Right lung (tissue), 5 donors: ENCODE measurements around the gene FKBP14. TPM values are rescaled to one million over a fixed set of nuclear protein-coding genes. Genes with fewer than 3 reads are reported as not detected.

Source experiments
- DNase-seq, 2 donors: peaks; one replicate each; pipeline ENCODE4 v3.0.0-alpha.2; 2013
- polyA plus RNA-seq, 5 donors: library from polyadenylated mRNA; unstranded; fragments of 120-200 nt; gene quantifications; one replicate each; pipeline versions ENCODE4 v1.2.1 to v1.2.3, GENCODE V29; 2013; ENCODE audit warnings: inconsistent platforms in 1 of 5, low replicate concordance in 1 of 5; ENCODE audit not compliant: insufficient read length in 5 of 5, insufficient read depth in 1 of 5

The FKBP14 gene
- polyA plus RNA-seq, 5 donors, result 27.5 to 37.3 (median 33.9) TPM

DNA sequence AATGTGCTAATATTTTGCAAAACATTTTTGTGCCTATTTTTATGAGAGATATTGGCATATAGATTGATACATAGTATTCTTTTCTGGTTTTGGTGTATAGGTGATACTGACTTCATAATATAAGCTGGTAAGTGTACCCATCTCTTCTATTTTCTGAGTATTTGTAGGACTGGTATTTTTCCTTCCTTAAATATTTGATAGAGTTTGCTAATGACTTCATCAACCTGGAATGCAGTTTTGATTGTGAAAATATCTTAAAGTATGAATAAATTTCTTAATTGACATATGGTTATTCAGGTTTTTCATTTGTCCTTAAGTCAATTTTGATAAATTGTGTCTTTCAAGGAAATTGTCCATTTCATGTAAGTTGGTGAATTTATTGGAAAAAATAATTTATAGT lies 30.9 kb downstream of the FKBP14 start:
- DNase-seq, result no peak

DNA sequence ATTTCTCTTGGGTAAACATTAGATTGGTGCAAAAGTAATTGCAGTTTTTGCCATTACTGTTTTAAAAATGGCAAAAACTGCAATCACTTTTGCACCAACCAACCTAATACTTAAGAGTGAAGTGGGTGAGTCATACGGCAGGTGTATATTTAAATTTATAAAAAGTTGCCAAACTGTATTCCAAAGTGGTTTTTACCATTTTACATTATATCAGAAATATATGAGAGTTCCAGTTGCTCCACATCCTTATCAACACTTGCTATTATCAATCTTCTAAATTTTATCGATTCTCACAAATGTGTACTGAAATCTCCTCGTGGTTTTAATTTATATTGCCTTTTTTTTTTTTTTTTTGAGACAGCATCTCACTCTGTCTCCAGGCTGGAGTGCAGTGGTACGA lies 33.4 kb downstream of the FKBP14 start:
- DNase-seq, result no peak

DNA sequence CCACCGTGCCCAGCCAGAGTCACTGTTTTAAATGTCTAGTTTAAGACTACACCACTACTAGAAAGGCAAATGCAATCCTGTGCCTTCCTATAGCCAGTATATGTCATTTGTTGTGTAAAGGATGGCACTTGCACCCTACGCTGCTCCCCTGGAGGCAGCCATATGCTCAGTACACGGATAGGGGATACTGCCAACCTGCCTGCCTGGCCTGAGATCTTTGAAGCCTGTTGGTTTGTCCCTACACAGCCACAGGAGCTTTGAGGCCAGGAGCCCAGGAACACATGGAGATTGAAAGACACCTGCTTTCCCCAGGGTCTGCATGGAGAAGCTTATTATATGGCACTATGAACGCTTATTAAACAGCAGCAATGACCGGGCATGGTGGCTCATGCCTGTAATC lies 34.6 kb downstream of the FKBP14 start:
- DNase-seq, result no peak

DNA sequence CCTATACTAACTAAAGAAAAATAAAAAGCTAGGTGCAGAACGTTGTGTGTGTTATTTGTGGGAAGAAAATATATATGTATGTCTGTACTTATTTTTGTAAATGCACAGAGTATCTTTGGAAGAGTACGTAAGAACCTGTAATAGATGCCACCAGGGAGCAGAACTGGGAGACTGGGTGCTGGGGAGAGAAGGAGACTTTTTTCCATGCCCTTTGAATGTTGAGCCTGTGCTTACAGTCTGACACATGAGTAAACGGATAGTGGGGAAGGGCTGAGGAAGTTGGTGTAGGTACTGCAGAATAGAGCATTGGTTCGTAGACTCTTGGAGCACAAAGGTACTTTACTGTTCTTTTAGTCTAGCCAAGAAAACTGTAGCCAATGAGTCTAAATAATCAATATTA lies 35.6 kb downstream of the FKBP14 start:
- no peak for DNase-seq

DNA sequence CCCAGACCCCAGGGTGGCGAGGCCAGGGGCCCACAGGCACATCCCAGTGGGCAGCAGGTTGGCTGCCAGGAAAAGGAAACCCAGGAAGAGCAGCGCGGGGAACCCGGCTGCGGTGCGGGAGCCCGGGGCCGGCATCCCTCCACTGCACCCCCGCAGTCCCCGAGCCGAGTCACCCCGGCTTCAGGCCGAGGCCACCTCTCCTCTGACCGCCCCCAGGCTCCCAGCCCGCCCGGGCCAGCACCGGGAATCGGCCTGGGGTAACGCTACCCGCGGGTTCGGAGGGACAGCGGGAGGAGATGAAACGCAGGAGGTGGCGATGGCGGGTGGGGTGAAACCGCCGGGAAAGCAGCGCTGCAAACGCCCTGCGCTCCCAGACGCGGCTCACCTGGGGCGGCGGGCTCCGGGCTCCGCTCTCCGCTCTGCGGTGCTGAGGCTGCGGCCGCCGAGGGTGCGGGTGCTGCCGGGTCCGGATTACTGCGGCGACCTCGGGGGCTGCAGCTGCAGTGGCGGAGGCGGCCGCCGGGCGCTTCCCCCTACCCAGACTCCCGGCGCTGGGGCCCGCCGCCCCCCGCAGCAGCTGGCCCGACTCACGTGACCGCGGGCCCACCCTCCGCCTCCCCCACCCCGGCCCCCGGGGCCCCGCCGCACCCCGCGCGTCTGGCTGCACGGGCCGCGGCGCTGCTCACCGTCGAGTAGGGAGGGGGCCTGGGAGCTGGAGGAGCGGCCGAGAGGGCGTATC lies 37.1 kb downstream of the FKBP14 start, which contains the start of gene SCRN1:
Gene SCRN1, minus strand, starts transcription at position 545 of the 739 bp plus-strand sequence. CDS start 20,734 bp downstream, outside the sequence.
- DNase-seq, result peak; percentile 36 to 45

DNA sequence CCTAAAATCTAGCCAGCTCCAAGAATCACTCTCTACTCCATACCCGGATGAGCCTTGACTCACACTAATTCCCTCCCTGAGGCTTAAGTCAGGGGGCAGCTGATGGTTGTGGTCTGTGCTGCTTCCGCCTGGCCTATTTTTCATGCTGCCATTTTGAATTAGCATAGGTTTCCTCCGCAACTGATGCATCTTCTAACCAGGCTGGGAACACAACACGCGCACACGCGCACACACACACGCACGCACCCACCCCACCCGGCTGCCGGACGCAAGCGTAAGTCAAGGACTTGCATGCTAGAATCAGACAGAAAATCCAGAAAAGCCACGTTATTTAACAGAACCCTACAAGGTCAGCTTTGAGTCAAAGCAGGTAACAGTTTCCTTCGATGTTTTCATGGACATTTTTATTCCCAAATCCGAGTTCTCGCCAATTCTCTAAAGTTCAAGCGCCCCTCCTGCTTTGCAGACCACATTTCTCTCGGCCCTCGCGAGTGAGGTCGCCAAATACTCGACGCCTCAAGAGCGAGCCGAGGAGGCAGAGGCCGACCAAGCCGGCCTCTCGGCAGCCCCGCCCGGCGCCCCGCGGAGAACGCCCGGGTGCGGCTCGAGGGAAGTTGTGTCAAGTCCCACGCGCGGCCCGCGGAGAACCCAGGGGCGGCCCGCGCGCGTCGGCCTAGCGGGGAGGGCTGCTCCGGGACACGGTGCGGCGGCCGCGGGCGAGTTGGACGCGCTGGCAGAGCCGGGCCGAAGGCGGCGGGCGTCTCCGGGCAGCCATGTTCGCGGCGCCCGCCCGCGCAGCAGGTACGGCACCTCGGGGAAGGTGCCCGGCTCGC lies 37.9 kb downstream of the FKBP14 start:
- peak; percentile 42 to 45 for DNase-seq

DNA sequence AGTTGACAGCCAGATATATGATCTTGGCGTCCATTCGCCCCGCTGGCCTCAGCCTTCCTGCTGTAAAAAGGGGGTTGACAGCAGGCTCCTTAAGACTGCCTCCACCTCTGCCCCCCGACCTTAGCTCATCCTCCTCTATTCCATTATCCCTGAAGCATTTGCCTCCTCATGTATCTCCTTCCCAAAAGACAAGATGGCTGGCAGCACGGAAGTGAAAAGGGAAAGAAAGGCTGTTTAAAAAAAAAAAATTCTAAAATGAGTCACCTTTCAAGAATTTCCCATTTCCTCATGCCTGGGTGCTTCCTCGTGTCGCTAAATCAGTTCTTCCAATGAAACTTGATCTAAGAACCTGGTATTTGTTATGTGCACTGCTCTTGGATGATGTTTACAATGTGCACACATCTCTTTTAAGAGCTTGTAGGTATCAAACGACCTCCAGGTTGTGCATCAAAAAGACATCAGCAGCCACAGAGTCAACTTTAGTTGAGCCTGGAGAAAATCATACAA lies 38.6 kb downstream of the FKBP14 start:
- DNase-seq, result no peak

DNA sequence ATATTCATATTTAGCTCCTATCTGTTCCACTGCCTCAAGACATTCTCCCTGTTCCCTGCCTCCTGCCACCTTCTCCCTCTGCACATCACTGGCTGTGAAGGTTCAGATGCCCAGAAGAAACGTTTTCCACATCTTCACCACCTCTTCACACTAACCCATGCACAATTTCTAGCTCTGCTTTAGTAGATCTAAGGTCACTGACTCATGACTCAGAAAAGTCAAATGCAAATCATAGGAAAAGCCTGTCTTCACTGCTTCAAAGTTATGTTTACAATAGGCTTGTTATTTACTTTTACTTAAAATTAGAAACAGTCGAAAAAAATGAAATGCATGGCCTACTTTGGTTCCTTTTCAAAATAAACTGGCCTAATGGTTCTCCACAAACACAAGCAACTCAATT lies 39.4 kb downstream of the FKBP14 start:
- DNase-seq, result no peak

DNA sequence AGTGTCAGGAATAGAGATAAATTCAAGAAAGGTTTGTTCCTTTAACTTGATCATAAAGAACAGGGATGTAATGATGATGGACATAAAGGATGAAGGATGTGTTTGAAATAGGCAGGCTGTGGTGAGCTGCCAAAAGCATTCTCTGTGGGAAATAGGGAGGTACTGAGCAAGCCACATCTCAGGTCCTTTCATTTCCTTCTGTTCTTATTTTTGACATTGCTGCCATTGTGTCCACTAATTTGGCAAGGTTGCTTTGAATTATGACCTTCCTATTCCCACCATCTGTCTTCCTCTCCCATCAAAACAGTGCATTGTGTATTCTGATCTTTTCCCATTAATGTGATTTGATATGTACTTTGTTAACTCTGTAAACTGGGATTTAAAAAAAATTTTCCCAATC lies 46.4 kb downstream of the FKBP14 start:
- DNase-seq, result no peak

DNA sequence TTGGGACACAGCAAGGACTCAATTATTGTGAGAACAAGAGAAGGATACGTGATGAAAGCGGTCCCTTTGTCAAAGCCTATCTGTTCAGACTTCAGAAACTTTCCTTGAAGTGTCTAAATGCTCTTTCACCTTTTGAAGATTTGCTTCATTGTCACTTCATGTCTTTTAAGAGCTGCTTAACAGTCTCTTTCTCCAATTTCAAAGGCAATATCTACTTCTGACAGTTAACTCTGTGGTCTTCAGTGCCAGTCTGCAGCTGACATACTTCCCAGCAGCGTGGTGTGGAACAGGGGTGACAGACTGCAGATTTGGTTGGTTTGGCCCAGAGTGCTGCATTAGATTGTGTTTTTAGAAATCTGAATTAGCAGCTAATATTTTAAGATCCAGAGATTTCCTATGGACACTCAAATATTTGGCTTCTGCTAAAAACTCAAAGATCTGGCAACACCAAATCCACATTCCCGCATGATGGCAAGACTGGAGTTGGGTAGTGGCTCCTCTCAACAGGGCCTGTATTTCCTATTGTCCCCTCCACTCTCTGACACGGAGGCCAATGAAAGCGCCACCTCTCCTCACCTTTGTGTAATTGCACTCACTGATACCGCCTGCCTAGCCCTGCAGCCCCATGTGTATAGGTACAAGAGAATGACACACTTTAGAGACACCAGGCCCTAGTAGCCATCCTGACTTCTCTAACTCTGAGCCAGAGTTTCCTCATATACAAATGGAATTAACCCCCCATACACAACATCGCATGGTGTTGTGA lies 48.4 kb downstream of the FKBP14 start:
- no peak for DNase-seq

DNA sequence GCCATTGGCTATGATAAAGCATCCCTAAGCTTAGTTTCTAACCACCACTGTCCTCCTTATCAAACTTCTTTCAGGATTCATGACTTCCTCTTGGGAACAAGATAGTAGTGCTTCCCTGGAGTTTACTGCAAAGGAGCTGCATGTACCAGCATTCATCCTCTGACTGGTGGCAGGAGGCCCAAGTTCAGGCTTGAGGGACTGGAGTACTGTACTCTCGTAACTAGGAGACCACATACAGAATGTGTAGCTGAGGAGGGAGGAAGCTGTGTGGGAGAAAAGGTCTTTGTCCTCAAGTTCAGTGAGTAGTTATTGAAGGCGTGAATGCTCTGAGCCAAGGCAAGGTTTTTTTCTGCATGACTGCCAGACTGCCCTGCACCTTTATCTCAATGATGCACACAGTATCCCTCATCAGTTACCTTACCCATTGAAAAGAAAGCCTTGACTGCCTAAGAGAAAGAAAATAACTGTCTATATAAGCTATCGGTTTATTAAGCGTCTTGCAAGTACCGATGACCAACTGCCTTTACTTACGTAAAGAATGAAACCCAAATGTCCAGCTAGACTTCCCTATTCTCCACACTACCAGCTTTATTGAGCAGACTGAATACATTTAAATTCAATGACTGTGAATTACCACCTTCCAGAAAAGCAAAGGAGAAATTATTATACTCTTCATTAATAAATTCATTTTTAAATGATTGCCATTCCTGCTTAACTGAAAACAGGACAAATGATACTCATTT lies 49.7 kb downstream of the FKBP14 start:
- peak; percentile 31 to 40 for DNase-seq

DNA sequence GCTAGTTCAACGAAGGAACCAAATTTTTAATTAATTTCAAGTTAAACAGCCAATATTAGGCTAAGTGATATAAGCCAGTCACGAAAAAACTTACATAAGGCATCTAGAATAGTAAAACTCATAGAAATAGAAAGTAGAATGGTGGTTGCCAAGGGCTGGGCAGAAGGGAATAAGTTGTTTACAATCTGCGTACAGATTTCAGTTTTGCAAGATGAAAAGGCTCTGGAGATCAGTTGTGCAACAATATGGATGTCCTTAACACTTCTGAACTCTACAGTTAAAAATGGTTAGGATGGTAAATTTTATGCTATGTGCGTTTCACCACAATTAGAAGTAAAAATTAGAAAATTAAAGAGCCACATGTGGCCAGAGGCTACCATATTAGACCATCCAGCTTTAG lies 50.2 kb downstream of the FKBP14 start:
- DNase-seq, result peak; percentile 57 to 63

DNA sequence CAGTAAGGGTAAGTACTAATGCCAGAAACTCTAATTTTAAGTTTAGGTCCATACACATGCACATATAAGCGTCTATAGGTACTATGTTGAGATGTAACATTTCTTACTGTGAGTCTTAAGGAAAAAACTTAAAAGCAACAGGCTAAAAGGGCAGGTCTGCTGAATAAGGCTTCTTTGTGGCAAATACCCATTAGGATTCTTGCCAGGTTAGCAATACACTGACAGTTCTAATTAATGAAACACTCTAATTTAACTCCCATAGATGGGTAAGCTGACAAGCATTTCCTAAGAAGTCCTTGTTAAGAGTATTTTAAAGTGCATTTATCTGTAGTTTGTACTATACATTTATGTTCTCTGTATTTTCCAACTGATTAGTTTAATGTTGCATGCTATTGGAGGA lies 50.9 kb downstream of the FKBP14 start:
- DNase-seq, result no peak

DNA sequence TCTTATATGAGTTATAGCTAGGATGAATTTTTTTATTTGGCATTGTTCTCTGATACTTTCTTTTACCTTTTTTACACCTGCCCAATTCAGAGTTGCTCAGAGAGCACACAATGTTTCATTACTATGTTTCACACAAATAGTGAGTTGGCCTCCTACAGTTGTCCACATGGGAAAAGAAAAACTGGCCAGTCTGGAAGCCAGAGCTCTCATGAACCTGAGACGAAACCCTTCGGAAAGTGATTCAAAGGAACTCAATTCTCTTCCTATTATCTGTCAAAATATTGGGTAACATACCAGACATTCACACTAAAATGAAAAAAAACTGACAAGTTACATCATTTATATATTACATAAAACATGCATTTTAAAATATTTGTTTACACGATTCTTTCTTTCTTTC lies 52.2 kb downstream of the FKBP14 start:
- no peak for DNase-seq

DNA sequence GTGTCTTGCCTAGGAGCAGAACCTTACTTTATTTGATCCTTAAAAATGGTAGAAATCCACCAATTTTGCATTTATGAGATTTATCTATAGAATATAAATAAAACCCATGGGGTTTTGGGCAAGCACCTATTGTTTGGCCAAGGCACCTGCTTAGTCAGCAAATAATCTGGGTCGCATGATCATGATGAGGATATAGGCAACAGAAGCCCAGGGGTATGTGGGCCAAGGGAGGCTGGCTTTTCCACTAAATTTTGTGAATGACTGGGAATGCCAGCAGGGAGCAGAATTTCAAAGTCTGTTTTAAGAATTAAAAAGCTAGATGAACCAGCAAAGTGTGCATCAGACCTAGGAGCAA lies 54.2 kb downstream of the FKBP14 start:
- DNase-seq, result no peak

DNA sequence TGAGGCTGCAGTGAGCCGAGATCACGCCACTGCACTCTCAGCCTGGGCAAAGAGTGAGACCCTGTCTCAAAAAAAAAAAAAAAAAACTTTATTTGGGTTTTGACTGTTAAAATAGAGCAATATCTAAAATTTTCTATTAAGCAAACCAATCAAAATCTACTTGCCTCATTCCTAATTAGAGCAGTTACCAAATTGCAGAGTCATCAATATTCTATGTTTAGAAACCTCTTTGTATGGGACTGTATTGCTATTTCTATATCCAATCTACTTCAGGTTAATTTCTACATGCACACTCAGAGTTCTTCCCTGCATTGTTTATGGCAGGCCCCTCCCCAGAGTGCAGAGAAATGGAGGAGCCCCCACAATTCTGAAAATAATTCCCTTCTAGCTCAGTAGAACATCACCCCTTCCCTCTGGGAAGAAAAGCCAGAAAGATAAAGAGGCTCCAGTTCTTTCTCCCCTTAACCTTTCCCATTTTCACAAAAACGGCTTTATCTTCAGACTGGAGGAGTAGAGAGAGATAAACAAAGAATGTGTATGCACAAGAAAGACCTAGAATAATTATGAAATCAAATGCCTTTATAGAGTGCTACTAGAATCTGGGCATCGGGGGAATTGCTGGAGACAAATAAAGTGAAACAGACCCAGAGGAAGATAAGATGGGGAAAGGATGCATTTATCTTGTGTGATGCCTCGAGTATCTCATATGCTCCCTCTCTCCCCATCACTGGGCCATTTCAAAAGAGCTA lies 54.8 kb downstream of the FKBP14 start:
- DNase-seq, result no peak

DNA sequence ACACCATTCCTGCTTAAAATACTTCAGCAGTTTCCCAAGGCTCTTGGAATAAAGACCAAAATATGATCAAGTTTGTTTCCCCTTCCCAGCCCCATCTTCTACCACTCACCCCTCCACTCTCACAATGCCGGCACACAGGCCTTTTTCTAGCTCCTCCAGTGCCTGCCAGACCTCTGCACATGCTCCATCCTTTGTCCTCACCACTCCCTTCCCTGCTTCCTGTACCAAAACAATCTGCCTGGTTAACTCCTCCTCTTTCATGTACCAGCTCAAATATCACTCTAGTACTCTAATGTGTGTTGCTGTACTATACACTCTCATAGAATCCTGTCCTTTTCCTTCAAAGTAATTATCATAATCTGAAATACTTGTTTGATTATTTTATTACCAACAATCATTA lies 56.3 kb downstream of the FKBP14 start:
- DNase-seq, result no peak

DNA sequence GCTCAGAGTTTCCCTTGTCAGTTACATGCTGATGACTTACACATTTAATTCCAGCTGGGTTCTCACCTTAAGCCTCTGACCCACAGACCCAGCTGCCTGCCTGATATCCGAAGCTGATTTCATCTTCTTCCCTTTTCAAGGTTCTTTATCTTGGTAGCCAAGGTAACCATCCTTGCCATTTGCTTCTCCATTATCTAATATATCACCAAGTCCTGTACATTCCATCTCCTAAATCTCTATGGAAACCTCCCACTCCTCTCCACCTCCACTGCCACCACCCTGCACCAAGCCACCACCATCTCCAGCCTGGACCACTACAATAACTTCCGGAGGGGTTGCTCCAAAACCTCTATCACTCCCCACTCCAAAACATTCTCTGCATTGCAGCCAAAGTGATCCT lies 56.8 kb downstream of the FKBP14 start:
- DNase-seq, result no peak

DNA sequence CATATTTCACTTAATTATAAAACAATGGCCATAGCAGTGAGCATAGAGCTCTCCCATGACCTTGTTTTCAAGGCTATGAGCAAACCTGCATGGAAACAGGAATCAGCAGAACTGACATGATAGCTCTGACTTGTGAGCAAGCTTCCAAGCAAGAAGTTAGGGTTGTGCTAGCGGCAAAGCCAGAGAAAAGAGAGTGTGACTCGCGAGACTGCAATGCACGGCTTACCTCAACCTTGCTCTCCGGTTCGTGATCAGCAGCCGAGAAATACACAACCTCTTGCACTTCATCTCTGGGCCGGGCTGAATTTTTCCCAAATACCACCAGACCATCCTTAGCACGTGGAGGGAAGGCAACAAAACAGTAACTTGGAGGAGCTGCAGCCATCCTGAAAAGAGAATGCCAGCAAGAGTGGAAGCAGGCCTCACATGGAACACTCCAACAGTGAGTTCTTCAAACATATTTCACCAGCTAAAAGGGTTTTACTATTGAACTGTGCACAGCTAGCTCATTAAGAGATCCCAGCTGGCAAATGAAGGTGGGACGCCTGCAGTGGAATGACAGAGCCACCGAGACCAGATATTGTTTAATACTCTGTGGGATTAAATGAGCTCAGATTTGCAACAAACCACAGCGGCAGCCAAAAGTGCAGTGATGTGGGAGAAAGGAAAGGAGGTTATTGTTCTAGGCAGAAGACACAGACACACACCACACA lies 57.7 kb downstream of the FKBP14 start:
- no peak for DNase-seq

DNA sequence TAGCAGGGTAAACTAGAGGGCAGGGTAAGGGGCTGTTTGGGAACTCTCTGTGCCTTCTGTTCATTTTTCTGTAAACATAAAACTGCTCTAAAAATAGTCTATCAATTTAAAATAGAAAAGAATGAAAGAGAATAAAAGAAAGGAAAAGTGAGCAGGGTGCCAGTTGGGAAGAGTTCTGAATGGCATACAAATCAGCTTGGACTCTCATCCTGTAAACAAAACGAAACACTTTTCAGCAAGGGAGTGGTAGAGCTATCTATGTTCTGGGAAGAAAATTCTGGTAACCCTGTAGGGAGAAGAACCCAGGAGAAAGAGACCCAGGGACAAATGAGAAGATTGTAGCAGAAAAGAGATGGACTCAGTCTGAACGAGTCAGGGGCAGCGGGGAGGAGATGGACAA lies 61.5 kb downstream of the FKBP14 start:
- DNase-seq, result no peak
